HEK293 (cell line): ENCODE data around the gene OR6B3.

Experiments used
- HOXA7 ChIP-seq: sonication (generic); formaldehyde crosslinking; IDR thresholded peaks from 2 replicates; pipeline ENCODE4 v1.8.1; 2022; ENCODE audit warnings: missing genetic modification reagents, borderline replicate concordance
- SP3 ChIP-seq: fragments of 450-650 bp; formaldehyde crosslinking; IDR thresholded peaks from 2 replicates; pipeline ENCODE4 v1.5.1; 2016; ENCODE audit warnings: missing biosample characterization, missing genetic modification characterization
- YY1 ChIP-seq: fragments of 450-650 bp; formaldehyde crosslinking; IDR thresholded peaks from 2 replicates; pipeline ENCODE4 v1.5.1; 2018; ENCODE audit warnings: missing biosample characterization, missing genetic modification characterization
- ZFP41 ChIP-seq: fragments of 450-650 bp; formaldehyde crosslinking; IDR thresholded peaks from 2 replicates; pipeline ENCODE4 v1.5.1; 2016; ENCODE audit warnings: missing biosample characterization, missing genetic modification characterization, borderline replicate concordance
- ZFP69B ChIP-seq: fragments of 450-650 bp; formaldehyde crosslinking; IDR thresholded peaks from 2 replicates; pipeline ENCODE4 v1.5.1; 2016; ENCODE audit warnings: missing biosample characterization, missing genetic modification characterization
- ZNF19 ChIP-seq: fragments of 450-650 bp; formaldehyde crosslinking; IDR thresholded peaks from 2 replicates; pipeline ENCODE4; 2016; ENCODE audit warnings: missing biosample characterization, missing genetic modification characterization, low read depth
- ZNF23 ChIP-seq: fragments of 450-650 bp; formaldehyde crosslinking; IDR thresholded peaks from 2 replicates; pipeline ENCODE4 v1.5.1; 2016; ENCODE audit warnings: missing biosample characterization, missing genetic modification characterization, borderline replicate concordance
- ZNF433 ChIP-seq: fragments of 450-650 bp; formaldehyde crosslinking; IDR thresholded peaks from 2 replicates; pipeline ENCODE4 v1.5.1; 2016; ENCODE audit warnings: missing biosample characterization, missing genetic modification characterization, low read depth
- ZNF549 ChIP-seq: fragments of 450-650 bp; IDR thresholded peaks from 2 replicates; pipeline ENCODE4 v1.5.1; 2018; ENCODE audit warnings: missing biosample characterization, missing genetic modification characterization, mild to moderate bottlenecking, inconsistent platforms, moderate library complexity
- ZNF660 ChIP-seq: fragments of 450-650 bp; IDR thresholded peaks from 2 replicates; pipeline ENCODE4 v1.5.1; 2018; ENCODE audit warnings: missing biosample characterization, mild to moderate bottlenecking, missing genetic modification characterization
- ZNF670 ChIP-seq: fragments of 450-650 bp; formaldehyde crosslinking; IDR thresholded peaks from 2 replicates; pipeline ENCODE4 v1.5.1; 2016; ENCODE audit warnings: missing biosample characterization, missing genetic modification characterization, low read depth
- ZNF747 ChIP-seq: fragments of 450-650 bp; formaldehyde crosslinking; IDR thresholded peaks from 2 replicates; pipeline ENCODE4 v1.5.1; 2016; ENCODE audit warnings: missing biosample characterization, missing genetic modification characterization
- TF ChIP-seq, protein P1 (sequence below): fragments of 450-650 bp; formaldehyde crosslinking; IDR thresholded peaks from 2 replicates; pipeline ENCODE4 v1.5.1; 2016; ENCODE audit warnings: missing biosample characterization, missing genetic modification characterization

DNA sequence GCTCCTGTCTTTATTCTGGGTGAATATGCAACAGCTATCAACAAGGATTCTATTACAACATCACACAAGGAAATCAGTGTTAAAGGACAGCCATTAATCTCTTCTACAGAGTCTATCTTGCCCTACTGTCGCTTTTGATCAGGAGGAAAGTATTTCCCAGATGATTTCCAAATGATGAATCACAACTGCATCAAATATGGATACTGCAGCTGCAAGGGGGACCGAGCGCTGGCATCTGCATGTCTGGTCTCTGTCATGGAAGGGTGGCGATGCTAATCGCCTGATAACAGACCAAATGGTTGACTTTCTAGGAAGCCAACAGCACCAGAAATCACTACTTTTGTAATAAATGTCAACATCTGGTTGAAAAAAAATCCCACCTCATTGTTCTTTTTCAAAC lies 21.2 kb upstream of the OR6B3 start:
- no peak for TF ChIP-seq ZNF747 (tag by site-specific recombination)
- TF ChIP-seq ZNF549 (tag by site-specific recombination) = no peak
- TF ChIP-seq ZFP41 (tag by site-specific recombination) = no peak
- TF ChIP-seq SP3 (tag by site-specific recombination) = no peak
- TF ChIP-seq, protein P1, sequence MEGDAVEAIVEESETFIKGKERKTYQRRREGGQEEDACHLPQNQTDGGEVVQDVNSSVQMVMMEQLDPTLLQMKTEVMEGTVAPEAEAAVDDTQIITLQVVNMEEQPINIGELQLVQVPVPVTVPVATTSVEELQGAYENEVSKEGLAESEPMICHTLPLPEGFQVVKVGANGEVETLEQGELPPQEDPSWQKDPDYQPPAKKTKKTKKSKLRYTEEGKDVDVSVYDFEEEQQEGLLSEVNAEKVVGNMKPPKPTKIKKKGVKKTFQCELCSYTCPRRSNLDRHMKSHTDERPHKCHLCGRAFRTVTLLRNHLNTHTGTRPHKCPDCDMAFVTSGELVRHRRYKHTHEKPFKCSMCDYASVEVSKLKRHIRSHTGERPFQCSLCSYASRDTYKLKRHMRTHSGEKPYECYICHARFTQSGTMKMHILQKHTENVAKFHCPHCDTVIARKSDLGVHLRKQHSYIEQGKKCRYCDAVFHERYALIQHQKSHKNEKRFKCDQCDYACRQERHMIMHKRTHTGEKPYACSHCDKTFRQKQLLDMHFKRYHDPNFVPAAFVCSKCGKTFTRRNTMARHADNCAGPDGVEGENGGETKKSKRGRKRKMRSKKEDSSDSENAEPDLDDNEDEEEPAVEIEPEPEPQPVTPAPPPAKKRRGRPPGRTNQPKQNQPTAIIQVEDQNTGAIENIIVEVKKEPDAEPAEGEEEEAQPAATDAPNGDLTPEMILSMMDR (tag by site-specific recombination) = no peak
- no peak for TF ChIP-seq ZNF670
- no peak for TF ChIP-seq ZFP69B (tag by site-specific recombination)
- no peak for TF ChIP-seq ZNF660 (tag by site-specific recombination)
- no peak for TF ChIP-seq YY1
- TF ChIP-seq ZNF433 (tag by site-specific recombination) = no peak
- TF ChIP-seq HOXA7 (CRISPR knock-in tag) = no peak
- no peak for TF ChIP-seq ZNF23
- no peak for TF ChIP-seq ZNF19
